ENCODE data around the gene MT1M.

The MT1M gene

GRCh38 chr16:56593573-56594291, 38.7 kb upstream of the MT1M start:
- no peak for DNase-seq (ENCODE audit: low spot score)
- no peak for TF ChIP-seq CTCF (IDR thresholded peaks at IDR 0.05; ENCODE audit: extremely low read depth, missing control alignments)

DNA sequence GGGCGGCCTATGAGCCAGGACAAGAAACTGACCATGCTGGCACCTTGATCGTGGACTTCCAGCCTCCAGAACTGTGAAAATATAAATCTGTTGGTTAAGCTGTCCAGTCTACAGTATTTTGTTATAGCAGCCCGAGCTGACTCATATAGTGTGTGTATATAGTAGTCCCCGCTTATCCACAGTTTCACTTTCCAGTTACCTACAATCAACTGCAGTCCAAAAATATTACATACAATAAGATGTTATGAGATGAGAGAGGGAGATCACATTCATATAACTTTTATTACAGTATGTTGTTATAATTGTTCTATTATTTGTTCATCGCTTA, 38.2 kb upstream of the MT1M start:
- no peak for DNase-seq (ENCODE audit: low spot score)
- TF ChIP-seq CTCF (IDR thresholded peaks at IDR 0.05; ENCODE audit: extremely low read depth, missing control alignments), result no peak

DNA sequence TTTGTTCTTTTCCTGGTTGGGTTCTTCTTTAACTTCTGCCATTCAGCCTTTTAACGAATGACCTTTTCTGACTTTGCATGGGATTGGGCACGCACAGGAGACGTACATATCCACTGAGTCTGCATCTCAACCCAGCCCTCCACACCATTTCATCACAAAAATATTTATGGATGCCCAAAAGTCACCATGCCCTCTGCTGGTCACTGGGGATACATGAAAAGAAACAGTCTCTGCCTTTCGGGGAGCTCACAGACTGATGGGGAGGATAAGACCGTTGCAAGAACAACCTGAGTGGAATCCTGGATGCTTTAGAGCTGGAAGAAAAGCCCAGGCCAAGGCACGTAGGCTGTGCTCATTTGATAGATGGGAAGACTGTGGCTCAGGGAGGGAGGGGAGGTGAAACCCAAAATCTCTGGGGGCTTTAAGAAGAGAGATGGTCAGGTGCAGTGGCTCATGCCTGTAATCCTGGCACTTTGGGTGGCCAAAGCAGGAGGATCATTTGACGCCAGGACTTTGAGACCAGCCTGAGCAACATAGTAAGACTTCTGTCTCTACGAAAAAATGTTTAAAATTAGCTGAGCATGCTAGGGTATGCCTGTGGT, 32.0 kb upstream of the MT1M start:
- DNase-seq (ENCODE audit: low spot score), result peak; percentile 69
- TF ChIP-seq CTCF (IDR thresholded peaks at IDR 0.05; ENCODE audit: extremely low read depth, missing control alignments), result peak; percentile 69

GRCh38 chr16:56601325-56601724, 31.1 kb upstream of the MT1M start:
- no peak for TF ChIP-seq CTCF (IDR thresholded peaks at IDR 0.05; ENCODE audit: extremely low read depth, missing control alignments)
- no peak for DNase-seq (ENCODE audit: low spot score)

DNA sequence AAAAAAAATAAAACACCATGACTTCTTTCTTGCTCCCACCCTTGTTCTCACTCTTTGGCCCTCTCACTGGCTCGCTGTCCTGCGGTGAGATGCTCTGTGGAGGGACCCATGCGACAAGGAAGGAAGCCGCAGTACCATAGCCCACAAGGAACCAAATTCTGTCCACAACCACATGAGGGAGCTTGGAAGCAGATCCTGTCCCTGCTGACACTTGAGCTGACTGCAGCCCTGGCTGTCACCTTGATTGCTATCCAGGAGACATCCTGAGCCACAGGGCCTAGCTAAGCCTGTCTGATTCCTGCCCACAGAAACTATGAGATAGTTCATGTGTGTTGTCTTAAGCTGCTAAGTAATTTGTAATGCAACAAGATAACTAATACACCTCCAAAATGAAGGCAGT, 28.9 kb upstream of the MT1M start:
- no peak for TF ChIP-seq CTCF (IDR thresholded peaks at IDR 0.05; ENCODE audit: extremely low read depth, missing control alignments)
- DNase-seq (ENCODE audit: low spot score), result no peak

GRCh38 chr16:56604966-56605365, 27.5 kb upstream of the MT1M start:
- no peak for DNase-seq (ENCODE audit: low spot score)
- no peak for TF ChIP-seq CTCF (IDR thresholded peaks at IDR 0.05; ENCODE audit: extremely low read depth, missing control alignments)

DNA sequence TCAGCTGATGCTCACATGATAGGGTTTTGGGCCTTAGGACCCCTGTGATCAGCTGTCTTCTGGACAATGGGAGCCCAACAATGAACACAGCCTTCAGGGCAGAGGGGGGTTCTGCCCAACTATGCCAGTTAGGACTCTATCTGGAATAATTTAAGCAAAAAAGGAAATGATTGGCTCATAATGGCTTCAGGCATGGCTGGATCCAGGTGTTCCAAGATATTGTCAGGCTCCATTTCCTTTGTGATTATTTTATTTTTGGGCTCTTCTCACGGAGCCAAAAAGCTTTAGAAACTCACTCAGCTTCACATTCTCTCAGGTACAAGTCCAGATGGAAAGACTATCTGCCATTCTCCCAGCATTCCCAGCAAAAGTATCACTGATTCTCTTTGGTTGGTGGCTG, 27.0 kb upstream of the MT1M start:
- DNase-seq (ENCODE audit: low spot score), result no peak

More for the DNA sequence above, 27.0 kb upstream of the MT1M start:
- no peak for TF ChIP-seq CTCF (IDR thresholded peaks at IDR 0.05; ENCODE audit: extremely low read depth, missing control alignments)
